HG03175 (cell line): ENCODE results near the gene SNX25.
A peak's percentile ranks its signal among the peaks of the same experiment; 100 is the strongest.
"Not testable (repeated sequence)": the region's sequence is repeated elsewhere in the genome, so short reads cannot be mapped to it uniquely, and the experiment has no call there.

Experiments
- ATAC-seq: cut with Tn5 transposase; IDR thresholded peaks from one replicate; pipeline ENCODE4 v1.9.1; 2021; ENCODE audit warnings: mild to moderate bottlenecking, moderate library complexity; ENCODE audit not compliant: unreplicated experiment

The SNX25 gene

GRCh38 chr4:185204238-185204910, 5.0 kb upstream of the SNX25 start:
- ATAC-seq = no peak

GRCh38 chr4:185205073-185205472, 4.3 kb upstream of the SNX25 start:
- ATAC-seq = not testable (repeated sequence)

- no peak for ATAC-seq
These were observed 3.6 kb upstream of the SNX25 start for GRCh38 chr4:185205697-185206342.

GRCh38 chr4:185207466-185207865, 1.9 kb upstream of the SNX25 start:
- ATAC-seq = no peak

- ATAC-seq = peak; percentile 19
These were observed 379 bp downstream of the SNX25 start for GRCh38 chr4:185209852-185210101.

GRCh38 chr4:185210102-185210981, 944 bp downstream of the SNX25 start:
- ATAC-seq = peak; percentile 11

GRCh38 chr4:185211035-185211434, 1.6 kb downstream of the SNX25 start:
- no peak for ATAC-seq

- ATAC-seq = no peak
These were observed 2.2 kb downstream of the SNX25 start for GRCh38 chr4:185211641-185212040.

- no peak for ATAC-seq
These were observed 3.2 kb downstream of the SNX25 start for GRCh38 chr4:185212581-185212980.

GRCh38 chr4:185213877-185214276, 4.5 kb downstream of the SNX25 start:
- peak; percentile 44 for ATAC-seq

- ATAC-seq = no peak
These were observed 5.9 kb downstream of the SNX25 start for GRCh38 chr4:185215261-185215660.

- ATAC-seq = no peak
These were observed 8.1 kb downstream of the SNX25 start for GRCh38 chr4:185217408-185217975.

GRCh38 chr4:185218312-185218711, 8.9 kb downstream of the SNX25 start:
- no peak for ATAC-seq

- ATAC-seq = peak; percentile 78
These were observed 10.3 kb downstream of the SNX25 start for GRCh38 chr4:185219551-185220344.

GRCh38 chr4:185221491-185221890, 12.1 kb downstream of the SNX25 start:
- no peak for ATAC-seq

- ATAC-seq = no peak
These were observed 12.5 kb downstream of the SNX25 start for GRCh38 chr4:185221912-185222311.

- ATAC-seq = no peak
These were observed 13.2 kb downstream of the SNX25 start for GRCh38 chr4:185222598-185222997.

- ATAC-seq = no peak
These were observed 15.2 kb downstream of the SNX25 start for GRCh38 chr4:185224597-185224996.

- ATAC-seq = no peak
These were observed 16.5 kb downstream of the SNX25 start for GRCh38 chr4:185225940-185226339.

- ATAC-seq = no peak
These were observed 17.7 kb downstream of the SNX25 start for GRCh38 chr4:185227131-185227551.
